K562 (cell line): ENCODE results near the gene PAXIP1. TPM values are rescaled to one million over a fixed set of nuclear protein-coding genes. Genes with fewer than 3 reads are reported as not detected.

ENCODE experiments used
- ATAC-seq: fragments of 200-7000 bp; cut with Tn5 transposase; 3 replicates; pipeline ENCODE4 v1.9.1; 2020; ENCODE audit warnings: moderate library complexity
- BruUV-seq: library from RNA; stranded (reverse); fragments of 400-500 nt; replicated peaks from 2 replicates; lab custom pipeline; 2021; lab: Mats Ljungman, UMichigan
- CTCF ChIA-PET: fragments of 300-600 bp; formaldehyde crosslinking; extraction: SDS; loops from one replicate; lab custom pipeline; 2021; ENCODE audit warnings: low intra/inter-chr PET ratio; lab: Yijun Ruan, JAX
- POLR2A ChIA-PET: fragments of 300-600, 350-650 bp; sonication (Branson Sonifier 250); formaldehyde crosslinking; extraction: SDS; loops from one replicate; lab custom pipeline; 2021; ENCODE audit warnings: antibody characterized with exemption, inconsistent platforms; lab: Yijun Ruan, JAX
- DNase-seq, 4 experiments: peaks; one replicate each; pipeline versions ENCODE4 v3.0.0 to v3.0.0-alpha.2; 2011 to 2018; ENCODE audit warnings: low spot score in 3 of 4, mixed read lengths in 3 of 4; ENCODE audit errors: extremely low read depth in 1 of 4
- FAIRE-seq: peaks from 2 replicates; lab custom pipeline; 2011; peaks lifted over from hg19 to GRCh38; lab: Jason Lieb, UNC
- H2AFZ ChIP-seq: 2 replicates; pipeline ENCODE4 v1.6.0; 2011; ENCODE audit warnings: low read depth, low read length, control low read depth, inconsistent platforms
- H3K27ac ChIP-seq: fragments of 200-600 bp; 3 replicates; pipeline ENCODE4 v1.8.0; 2011; ENCODE audit warnings: low read depth, mild to moderate bottlenecking, control low read depth, inconsistent platforms, low read length, moderate library complexity, mixed read lengths; ENCODE audit errors: extremely low read depth
- H3K27me3 ChIP-seq, 2 experiments: fragments of 300-600 bp in 1 of 2; 2 replicates in 1 of 2; 3 replicates in 1 of 2; pipeline versions ENCODE4 v1.6.0 to v1.8.0; 2011; ENCODE audit warnings: inconsistent platforms in 2 of 2, low read length in 2 of 2, mild to moderate bottlenecking in 1 of 2, mixed read lengths in 1 of 2, moderate library complexity in 1 of 2; ENCODE audit not compliant: control insufficient read depth in 2 of 2, insufficient read depth in 2 of 2
- H3K36me3 ChIP-seq: fragments of 300-600 bp; 3 replicates; pipeline ENCODE4 v1.8.0; 2011; ENCODE audit warnings: mild to moderate bottlenecking, low read length, inconsistent platforms; ENCODE audit not compliant: control insufficient read depth, insufficient read depth
- H3K4me1 ChIP-seq, 2 experiments: fragments of 200-600 bp in 1 of 2; replicated peaks in 1 of 2; 2 replicates in 1 of 2; 3 replicates in 1 of 2; pipeline versions ENCODE4 v1.5.1 to v1.8.0; 2011; ENCODE audit warnings: inconsistent platforms in 2 of 2, low read length in 2 of 2, mild to moderate bottlenecking in 1 of 2, mixed read lengths in 1 of 2, moderate library complexity in 1 of 2; ENCODE audit not compliant: control insufficient read depth in 2 of 2, insufficient read depth in 2 of 2
- H3K4me2 ChIP-seq: 2 replicates; pipeline ENCODE4 v1.6.1; 2011; ENCODE audit warnings: low read length, control low read depth, inconsistent platforms, mixed read lengths; ENCODE audit not compliant: insufficient read depth
- H3K4me3 ChIP-seq: fragments of 200-600 bp; sonication (generic), shearing (Covaris generic); 2 replicates; pipeline ENCODE4 v1.5.1; 2016; ENCODE audit warnings: control low read depth, inconsistent platforms
- H3K79me2 ChIP-seq: fragments of 200-600 bp; 3 replicates; pipeline ENCODE4 v1.8.0; 2011; ENCODE audit warnings: low read length, inconsistent platforms; ENCODE audit not compliant: control insufficient read depth, insufficient read depth
- H3K9ac ChIP-seq, 2 experiments: 2 replicates each; pipeline versions ENCODE4 v1.6.0 to v1.6.1; 2011; ENCODE audit warnings: low read depth in 2 of 2, low read length in 2 of 2, control low read depth in 1 of 2, inconsistent platforms in 1 of 2, mild to moderate bottlenecking in 1 of 2, mixed read lengths in 1 of 2; ENCODE audit not compliant: insufficient read depth in 1 of 2
- H3K9me1 ChIP-seq: one replicate; pipeline ENCODE4 v1.6.0; 2011; ENCODE audit warnings: inconsistent platforms, mild to moderate bottlenecking, low read length, moderate library complexity; ENCODE audit not compliant: control insufficient read depth, insufficient read depth
- H3K9me3 ChIP-seq: replicated peaks from 2 replicates; pipeline ENCODE4 v1.5.1; 2011; ENCODE audit warnings: low read depth, low read length, inconsistent platforms; ENCODE audit not compliant: control insufficient read depth, insufficient read depth
- H4K20me1 ChIP-seq: replicated peaks from 2 replicates; pipeline ENCODE4 v1.6.1; 2011; ENCODE audit warnings: low read length, inconsistent platforms, mixed read lengths; ENCODE audit not compliant: control insufficient read depth, insufficient read depth
- CBFA2T2 ChIP-seq: fragments of 450-650 bp; conservative IDR thresholded peaks from 2 replicates; pipeline ENCODE4 v1.6.1; 2017; ENCODE audit warnings: mild to moderate bottlenecking
- CBX2 ChIP-seq: fragments of 200-600 bp; sonication (generic); IDR thresholded peaks from one replicate; pipeline ENCODE4 v1.6.1; 2012; ENCODE audit warnings: mild to moderate bottlenecking, low read length, inconsistent platforms; ENCODE audit not compliant: insufficient read depth, poor library complexity, severe bottlenecking
- DNMT1 ChIP-seq: fragments of 450-650 bp; IDR thresholded peaks from 2 replicates; pipeline ENCODE4 v1.6.1; 2016; ENCODE audit warnings: antibody characterized with exemption, mild to moderate bottlenecking
- ELF1 ChIP-seq: fragments of 200-800 bp; sonication (Bioruptor generic); IDR thresholded peaks from 2 replicates; pipeline ENCODE4 v1.6.1; 2016; ENCODE audit warnings: missing genetic modification characterization, missing compliant biosample characterization
- GABPB1 ChIP-seq: sonication (generic); formaldehyde crosslinking; IDR thresholded peaks from 2 replicates; pipeline ENCODE4 v1.8.0; 2022; ENCODE audit warnings: mild to moderate bottlenecking, missing genetic modification reagents
- HDAC8 ChIP-seq: fragments of 450-650 bp; IDR thresholded peaks from 2 replicates; pipeline ENCODE4 v1.6.1; 2016; ENCODE audit warnings: mild to moderate bottlenecking, missing genetic modification characterization, moderate library complexity, missing compliant biosample characterization
- IRF2 ChIP-seq: sonication (generic); formaldehyde crosslinking; IDR thresholded peaks from 2 replicates; pipeline ENCODE4 v1.8.1; 2022; ENCODE audit warnings: mild to moderate bottlenecking, missing genetic modification reagents
- KLF6 ChIP-seq: fragments of 250-450 bp; sonication (Bioruptor Pico); IDR thresholded peaks from 2 replicates; pipeline ENCODE4 v1.4.0; 2020; ENCODE audit warnings: mild to moderate bottlenecking, moderate library complexity, borderline replicate concordance
- LARP7 ChIP-seq: fragments of 450-650 bp; IDR thresholded peaks from 2 replicates; pipeline ENCODE4 v1.6.1; 2016
- MTA3 ChIP-seq: fragments of 450-650 bp; formaldehyde crosslinking; IDR thresholded peaks from 2 replicates; pipeline ENCODE4 v1.6.1; 2017; ENCODE audit warnings: mild to moderate bottlenecking, borderline replicate concordance
- MYC ChIP-seq, 2 experiments: fragments of 250-450 bp in 1 of 2; sonication (Bioruptor Pico) in 1 of 2; IDR thresholded peaks; 2 replicates each; pipeline versions ENCODE4 v1.5.1 to v1.6.1; 2012 to 2021; ENCODE audit warnings: low read depth in 2 of 2, borderline replicate concordance in 1 of 2, improper control_type of control experiment in 1 of 2, low read length in 1 of 2, mild to moderate bottlenecking in 1 of 2, moderate library complexity in 1 of 2
- PCBP2 ChIP-seq: fragments of 200-400 bp; formaldehyde crosslinking; IDR thresholded peaks from 2 replicates; pipeline ENCODE4 v1.6.1; 2018; ENCODE audit warnings: low read length, low read depth, mild to moderate bottlenecking, moderate library complexity; ENCODE audit not compliant: poor library complexity, severe bottlenecking
- PPARD ChIP-seq: fragments of 250-450 bp; sonication (Bioruptor Pico); IDR thresholded peaks from 2 replicates; pipeline ENCODE4 v1.8.0; 2022; ENCODE audit warnings: inconsistent platforms, mild to moderate bottlenecking, moderate library complexity
- PTRF ChIP-seq: fragments of 450-650 bp; IDR thresholded peaks from 2 replicates; pipeline ENCODE4 v1.6.1; 2016; ENCODE audit warnings: mild to moderate bottlenecking, missing genetic modification characterization, missing compliant biosample characterization
- ZNF253 ChIP-seq: fragments of 250-450 bp; sonication (Bioruptor Pico); conservative IDR thresholded peaks from 2 replicates; pipeline ENCODE4 v1.6.1; 2021; ENCODE audit warnings: mild to moderate bottlenecking
- WGBS: fragments of 100-300 bp; shearing (Covaris generic); methylation state at CpG from one replicate; pipeline ENCODE4 v1.1.6; 2016; ENCODE audit warnings: low coverage, mixed read lengths; ENCODE audit not compliant: insufficient coverage; ENCODE audit errors: missing lambda C conversion rate; 5-methylcytosine and 5-hydroxymethylcytosine counted together
- in situ Hi-C: fragments of 300-500 bp; cut with MboI; formaldehyde crosslinking; loops from 4 replicates; pipeline ENCODE4 v1.15.0; 2018; ENCODE audit warnings: inconsistent platforms, mixed read lengths
- intact Hi-C: fragments of 100-400 bp; cut with micrococcal nuclease; formaldehyde crosslinking; loops from 2 replicates; pipeline ENCODE4 v1.14.2; 2022
- polyA plus RNA-seq, 8 experiments: library from polyadenylated mRNA; depleted of rRNA in 4 of 8; stranded (reverse) in 5 of 8; unstranded in 3 of 8; fragments of >200 nt; fragmentation: Nextera tagmentation in 2 of 8; fragmentation: Illumina TruSeq in 1 of 8; extraction: Ambion mirVana in 2 of 8; extraction: Trizol in 1 of 8; gene quantifications; 2 replicates each; pipeline versions ENCODE4 v1.2.1 to v1.2.3, GENCODE V29; 2011 to 2014; ENCODE audit warnings: inconsistent platforms in 1 of 8, missing spikeins in 1 of 8
- total RNA-seq, 7 experiments: library from RNA; depleted of rRNA in 6 of 7; stranded (reverse); fragments of >200 nt in 6 of 7; fragmentation: Illumina TruSeq in 2 of 7; extraction: Trizol in 2 of 7; gene quantifications; 2 replicates each; pipeline versions ENCODE4 v1.2.1 to v1.2.3, GENCODE V29; 2011 to 2021; ENCODE audit warnings: low replicate concordance in 1 of 7

PAXIP1 gene
- total and polyA plus RNA-seq, 9 of the 15 experiments (the other 6 are each of a cell fraction or from before 2014, with no cell fraction given): 9.7 to 37.9 (median 28.4) TPM

DNA sequence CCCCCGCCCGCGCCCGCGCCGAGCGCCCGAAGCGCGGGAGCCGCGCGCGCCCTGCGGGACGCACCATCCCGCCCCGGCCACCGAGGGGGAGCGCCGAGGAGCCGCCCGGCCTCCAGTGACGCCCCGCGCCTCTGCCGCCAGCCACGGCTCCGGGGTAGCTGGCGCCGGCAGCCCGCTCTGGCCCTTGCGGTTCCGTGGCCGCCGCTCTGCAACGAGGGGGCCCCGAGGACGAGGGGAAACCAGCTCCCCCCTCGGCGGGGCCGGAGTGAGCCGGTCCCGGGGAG, at the start of gene PAXIP1 (continued):
- TF ChIP-seq PPARD: no peak
- TF ChIP-seq KLF6 (CRISPR knock-in tag): no peak

DNA sequence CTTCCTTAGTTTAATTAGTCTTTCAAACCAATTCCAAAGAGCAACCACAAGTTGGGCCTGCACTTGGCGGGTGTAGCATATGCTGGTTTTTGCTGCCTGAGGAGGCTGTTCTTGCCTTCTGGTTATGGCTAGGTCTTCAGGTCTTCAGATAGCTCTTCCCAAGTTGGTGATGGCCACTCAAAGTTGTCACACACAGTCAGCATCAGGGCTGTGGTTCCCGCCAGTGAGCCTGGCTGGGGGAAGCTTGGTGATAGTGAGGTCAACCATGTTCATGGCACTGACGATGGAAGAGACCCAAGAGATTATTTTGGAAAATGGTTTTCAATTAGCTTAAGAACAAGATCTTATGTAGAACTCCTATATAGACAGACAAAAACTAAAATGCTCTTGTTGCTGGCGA, 48.4 kb upstream of the PAXIP1 start:
- Histone ChIP-seq H4K20me1 (no peaks in the 10 kb centered on the region), H3K9ac (no peak overlapping the region), H3K27me3 (peaks cover 20 to 39% of the 10 kb centered on the region in 2 experiments), H3K9me3 (no peaks in the 10 kb centered on the region), H3K79me2 (no peaks in the 10 kb centered on the region), H2AFZ (no peak overlapping the region), H3K4me3 (no peak overlapping the region), H3K27ac (no peak overlapping the region), H3K9me1 (no peaks in the 10 kb centered on the region), H3K36me3 (no peaks in the 10 kb centered on the region), H3K4me2 (no peak overlapping the region), H3K4me1 (no peaks in the 10 kb centered on the region)
- no peak for DNase-seq
- FAIRE-seq: no peak
- intact Hi-C loops: no loop called here
- TF ChIP-seq IRF2 (CRISPR knock-in tag) (no peak), PCBP2 (no peak), DNMT1 (no peak), MTA3 (no peak), CBX2 (no peak), ZNF253 (CRISPR knock-in tag) (no peak), HDAC8 (tag) (no peak), MYC (IDR thresholded peaks at IDR 0.05; ENCODE audit: low read depth, low read length) (no peak), MYC (CRISPR knock-in tag; IDR thresholded peaks at IDR 0.05; ENCODE audit: borderline replicate concordance, low read depth) (no peak), GABPB1 (CRISPR knock-in tag) (no peak), LARP7 (no peak), CBFA2T2 (no peak), PTRF (tag) (no peak), ELF1 (tag) (no peak)
- in situ Hi-C loops: no loop called here
- POLR2A ChIA-PET: interaction anchor here (0.7 to 0.9 kb wide), 2 partner anchors 9 to 12 kb away, joined by 3 read pairs; no protein-coding TSS in a partner anchor
- no peak for ATAC-seq
- no TSS peak for BruUV-seq
- WGBS: 0% methylated on average over 4 of the region's 4 CpGs
- CTCF ChIA-PET: no interaction called here
